Fibroblast of lung (primary cell): Measurements from ENCODE around the gene GRK1. TPM values are rescaled to one million over a fixed set of nuclear protein-coding genes. Genes with fewer than 3 reads are reported as not detected.

ENCODE experiments used
- DNase-seq, 2 donors: peaks; one replicate each; pipeline versions ENCODE4 v3.0.0 to v3.0.0-alpha.2; 2010; ENCODE audit warnings: low read depth in 2 of 2
- H2AFZ ChIP-seq: 2 replicates; pipeline ENCODE4 v1.5.1; 2012; ENCODE audit warnings: low read length, control low read depth, inconsistent platforms
- H3K27ac ChIP-seq: 2 replicates; pipeline ENCODE4 v1.5.1; 2011; ENCODE audit warnings: low read length, control low read depth; ENCODE audit not compliant: insufficient read depth
- H3K27me3 ChIP-seq: 2 replicates; pipeline ENCODE4 v1.5.1; 2011; ENCODE audit warnings: mild to moderate bottlenecking, low read length; ENCODE audit not compliant: control insufficient read depth, insufficient read depth
- H3K36me3 ChIP-seq: 2 replicates; pipeline ENCODE4 v1.5.1; 2011; ENCODE audit warnings: low read length; ENCODE audit not compliant: control insufficient read depth, insufficient read depth
- H3K4me1 ChIP-seq: 2 replicates; pipeline ENCODE4 v1.5.1; 2011; ENCODE audit warnings: low read length; ENCODE audit not compliant: control insufficient read depth, insufficient read depth; ENCODE audit errors: extremely low read depth
- H3K4me2 ChIP-seq: 2 replicates; pipeline ENCODE4 v1.5.1; 2011; ENCODE audit warnings: low read length, control low read depth; ENCODE audit not compliant: insufficient read depth; ENCODE audit errors: extremely low read depth
- H3K4me3 ChIP-seq, 4 experiments: fragments of 200-600 bp in 1 of 4; sonication (generic) in 1 of 4; replicated peaks in 1 of 4; 2 replicates each; pipeline ENCODE4 v1.5.1; 2011 to 2016; ENCODE audit warnings: low read length in 4 of 4, low read depth in 3 of 4, mild to moderate bottlenecking in 3 of 4, control low read depth in 2 of 4, inconsistent platforms in 1 of 4, mixed read lengths in 1 of 4; ENCODE audit not compliant: insufficient read depth in 1 of 4; ENCODE audit errors: control extremely low read depth in 1 of 4
- H3K79me2 ChIP-seq: 2 replicates; pipeline ENCODE4 v1.5.1; 2012; ENCODE audit warnings: mild to moderate bottlenecking, low read length, inconsistent platforms; ENCODE audit not compliant: control insufficient read depth, insufficient read depth
- H3K9ac ChIP-seq: 2 replicates; pipeline ENCODE4 v1.5.1; 2011; ENCODE audit warnings: mild to moderate bottlenecking, low read length, control low read depth; ENCODE audit not compliant: insufficient read depth
- H3K9me3 ChIP-seq: 2 replicates; pipeline ENCODE4 v1.5.1; 2012; ENCODE audit warnings: low read depth, low read length; ENCODE audit not compliant: control insufficient read depth, insufficient read depth
- H4K20me1 ChIP-seq: 2 replicates; pipeline ENCODE4 v1.5.1; 2011; ENCODE audit warnings: low read length; ENCODE audit not compliant: control insufficient read depth, insufficient read depth; ENCODE audit errors: extremely low read depth
- CTCF ChIP-seq, 2 donors: IDR thresholded peaks in 1 of 2; conservative IDR thresholded peaks in 1 of 2; 1 replicate in 1 of 2; 2 replicates in 1 of 2; pipeline ENCODE4 v1.5.1; 2011 to 2012; ENCODE audit warnings: low read length in 2 of 2, control low read depth in 1 of 2, inconsistent platforms in 1 of 2, low read depth in 1 of 2, mild to moderate bottlenecking in 1 of 2
- EZH2 ChIP-seq: IDR thresholded peaks from 2 replicates; pipeline ENCODE4 v1.5.1; 2012; ENCODE audit warnings: low read length, control low read depth, mild to moderate bottlenecking; ENCODE audit errors: missing control alignments
- polyA plus RNA-seq, 2 donors: library from polyadenylated mRNA; depleted of rRNA in 1 of 2; stranded (reverse) in 1 of 2; unstranded in 1 of 2; fragments of >200 nt; gene quantifications; 2 replicates each; pipeline ENCODE4 v1.2.1, GENCODE V29; 2011 to 2012; ENCODE audit warnings: missing spikeins in 1 of 2
- total RNA-seq: library from RNA; depleted of rRNA; stranded (reverse); fragments of >200 nt; gene quantifications from 2 replicates; pipeline ENCODE4 v1.2.1, GENCODE V29; 2014

The GRK1 gene
- total and polyA plus RNA-seq, 2 donors (not counting 1 experiment from before 2014, with no cell fraction given): 0.17 TPM; not detected in 1

GRCh38 chr13:113671066-113672001 lies 4.3 kb downstream of the GRK1 start:
- H3K79me2 ChIP-seq: no peaks in the 10 kb centered on the region

GRCh38 chr13:113672002-113672651 lies 5.1 kb downstream of the GRK1 start:
- no peak for DNase-seq
- no peak overlapping the region for H3K4me3 ChIP-seq
- no peak for TF ChIP-seq CTCF (conservative IDR thresholded peaks at IDR 0.05 in 1 of 2, IDR thresholded peaks at IDR 0.05 in 1 of 2; ENCODE audit: low read depth in 1 of 2, low read length in 2 of 2)
- TF ChIP-seq EZH2: no peak

More at GRCh38 chr13:113671066-113672001, 4.3 kb downstream of the GRK1 start:
- Histone ChIP-seq H3K27me3 (no peaks in the 10 kb centered on the region), H3K4me1 (no peaks in the 10 kb centered on the region), H3K36me3 (no peaks in the 10 kb centered on the region), H4K20me1 (no peaks in the 10 kb centered on the region), H3K9ac (no peak overlapping the region), H3K4me2 (no peak overlapping the region), H3K4me3 (no peak overlapping the region), H3K27ac (no peak overlapping the region), H3K9me3 (no peaks in the 10 kb centered on the region), H2AFZ (no peak overlapping the region)
- no peak for DNase-seq
- TF ChIP-seq CTCF (conservative IDR thresholded peaks at IDR 0.05 in 1 of 2, IDR thresholded peaks at IDR 0.05 in 1 of 2; ENCODE audit: low read depth in 1 of 2, low read length in 2 of 2) (no peak), EZH2 (no peak)

GRCh38 chr13:113722921-113723320 lies 55.9 kb downstream of the GRK1 start:
- H3K27me3 ChIP-seq: no peaks in the 10 kb centered on the region
- H3K9me3 ChIP-seq: no peaks in the 10 kb centered on the region
- H3K9ac ChIP-seq: no peak overlapping the region
- no peak for DNase-seq
- no peaks in the 10 kb centered on the region for H4K20me1 ChIP-seq
- no peaks in the 10 kb centered on the region for H3K4me1 ChIP-seq
- H3K36me3 ChIP-seq: no peaks in the 10 kb centered on the region
- no peak overlapping the region for H2AFZ ChIP-seq
- no peak overlapping the region for H3K4me2 ChIP-seq
- no peaks in the 10 kb centered on the region for H3K79me2 ChIP-seq
- H3K27ac ChIP-seq: no peak overlapping the region
- no peak overlapping the region for H3K4me3 ChIP-seq
- TF ChIP-seq CTCF (conservative IDR thresholded peaks at IDR 0.05 in 1 of 2, IDR thresholded peaks at IDR 0.05 in 1 of 2; ENCODE audit: low read depth in 1 of 2, low read length in 2 of 2) (no peak), EZH2 (no peak)

More at GRCh38 chr13:113672002-113672651, 5.1 kb downstream of the GRK1 start:
- Histone ChIP-seq H3K4me1 (no peaks in the 10 kb centered on the region), H3K79me2 (no peaks in the 10 kb centered on the region), H2AFZ (no peak overlapping the region), H3K27ac (no peak overlapping the region), H3K9ac (no peak overlapping the region), H3K36me3 (no peaks in the 10 kb centered on the region), H3K27me3 (no peaks in the 10 kb centered on the region), H4K20me1 (no peaks in the 10 kb centered on the region), H3K9me3 (no peaks in the 10 kb centered on the region), H3K4me2 (no peak overlapping the region)
